ENCODE results near the gene SPATA2.
"Not testable (repeated sequence)": the region's sequence is repeated elsewhere in the genome, so short reads cannot be mapped to it uniquely, and the experiment has no call there.

SPATA2 gene

GRCh38 chr20:49867453-49868215 lies 47.7 kb downstream of the SPATA2 start:
- no peak overlapping the region for H3K27ac Mint-ChIP-seq
- DNase-seq (ENCODE audit: low spot score in 2 of 2) (no peak), ATAC-seq (no peak)
- peaks cover 68% of the 10 kb centered on the region for H3K36me3 Mint-ChIP-seq
- H3K4me1 Mint-ChIP-seq = peaks cover 6% of the 10 kb centered on the region
- H3K9me3 Mint-ChIP-seq = no peaks in the 10 kb centered on the region
- no peak overlapping the region for H3K4me3 Mint-ChIP-seq

- DNase-seq (ENCODE audit: low spot score in 2 of 2) = no peak
- Mint-ChIP-seq H3K9me3 (no peaks in the 10 kb centered on the region), H3K4me3 (no peak overlapping the region), H3K27ac (no peak overlapping the region), H3K4me1 (peaks cover 7% of the 10 kb centered on the region), H3K36me3 (peaks cover 83% of the 10 kb centered on the region)
- ATAC-seq = peak; percentile 49
These were observed 49.3 kb downstream of the SPATA2 start for GRCh38 chr20:49866051-49866450.

- no peak overlapping the region for H3K27ac Mint-ChIP-seq
- H3K36me3 Mint-ChIP-seq = peaks cover 82% of the 10 kb centered on the region
- H3K4me3 Mint-ChIP-seq = no peak overlapping the region
- DNase-seq (ENCODE audit: low spot score in 2 of 2) (no peak), ATAC-seq (no peak)
- H3K4me1 Mint-ChIP-seq = peaks cover 12% of the 10 kb centered on the region
- H3K9me3 Mint-ChIP-seq = no peaks in the 10 kb centered on the region
These were observed 49.8 kb downstream of the SPATA2 start for GRCh38 chr20:49865559-49865958.

GRCh38 chr20:49863666-49864065 lies 51.7 kb downstream of the SPATA2 start:
- H3K4me1 Mint-ChIP-seq = peaks cover 9% of the 10 kb centered on the region
- no peak overlapping the region for H3K4me3 Mint-ChIP-seq
- H3K36me3 Mint-ChIP-seq = peaks cover 80% of the 10 kb centered on the region
- no peak overlapping the region for H3K27ac Mint-ChIP-seq
- ATAC-seq (no peak), DNase-seq (ENCODE audit: low spot score in 2 of 2) (no peak)
- no peaks in the 10 kb centered on the region for H3K9me3 Mint-ChIP-seq

GRCh38 chr20:49862607-49863200 lies 52.6 kb downstream of the SPATA2 start:
- ATAC-seq = no peak
- Mint-ChIP-seq H3K4me1 (peaks cover 7% of the 10 kb centered on the region), H3K27ac (no peak overlapping the region), H3K4me3 (no peak overlapping the region), H3K9me3 (no peaks in the 10 kb centered on the region), H3K36me3 (peaks cover 81% of the 10 kb centered on the region)
- DNase-seq (ENCODE audit: low spot score in 2 of 2) = no peak

- H3K4me1 Mint-ChIP-seq; ATAC-seq; DNase-seq (ENCODE audit: low spot score in 2 of 2); H3K9me3 Mint-ChIP-seq; H3K4me3 Mint-ChIP-seq: not testable (repeated sequence)
- Mint-ChIP-seq H3K36me3 (peaks cover 84% of the 10 kb centered on the region), H3K27ac (peak overlapping the region; percentile 15)
These were observed 54.1 kb downstream of the SPATA2 start for GRCh38 chr20:49861232-49861631.

GRCh38 chr20:49859807-49860206 lies 55.5 kb downstream of the SPATA2 start:
- Mint-ChIP-seq H3K36me3 (peaks cover 82% of the 10 kb centered on the region), H3K27ac (no peak overlapping the region)
- ATAC-seq = no peak

GRCh38 chr20:49859011-49859410 lies 56.3 kb downstream of the SPATA2 start:
- Mint-ChIP-seq H3K36me3 (peaks cover 80% of the 10 kb centered on the region), H3K9me3 (no peaks in the 10 kb centered on the region), H3K27ac (peak overlapping the region; percentile 32), H3K4me3 (no peak overlapping the region), H3K4me1 (peaks cover 7% of the 10 kb centered on the region)
- no peak for DNase-seq (ENCODE audit: low spot score in 2 of 2)
- ATAC-seq = no peak

More at GRCh38 chr20:49859807-49860206, 55.5 kb downstream of the SPATA2 start:
- H3K4me3 Mint-ChIP-seq = no peak overlapping the region
- H3K4me1 Mint-ChIP-seq = peaks cover 7% of the 10 kb centered on the region
- DNase-seq (ENCODE audit: low spot score in 2 of 2) = no peak
- no peaks in the 10 kb centered on the region for H3K9me3 Mint-ChIP-seq

GRCh38 chr20:49858076-49858585 lies 57.2 kb downstream of the SPATA2 start:
- no peak overlapping the region for H3K4me3 Mint-ChIP-seq
- peaks cover 80% of the 10 kb centered on the region for H3K36me3 Mint-ChIP-seq
- ATAC-seq = no peak
- DNase-seq (ENCODE audit: low spot score in 2 of 2) = no peak
- H3K4me1 Mint-ChIP-seq = peaks cover 7% of the 10 kb centered on the region
- peak overlapping the region; percentile 32 for H3K27ac Mint-ChIP-seq
- no peaks in the 10 kb centered on the region for H3K9me3 Mint-ChIP-seq

- ATAC-seq (no peak), DNase-seq (ENCODE audit: low spot score in 2 of 2) (no peak)
- Mint-ChIP-seq H3K27ac (no peak overlapping the region), H3K4me1 (peaks cover 7% of the 10 kb centered on the region), H3K36me3 (peaks cover 81% of the 10 kb centered on the region), H3K9me3 (no peaks in the 10 kb centered on the region), H3K4me3 (no peak overlapping the region)
These were observed 58.4 kb downstream of the SPATA2 start for GRCh38 chr20:49856904-49857303.

GRCh38 chr20:49854190-49854875 lies 61.0 kb downstream of the SPATA2 start:
- Mint-ChIP-seq H3K4me1 (peaks cover 5% of the 10 kb centered on the region), H3K4me3 (no peak overlapping the region), H3K36me3 (peaks cover 85% of the 10 kb centered on the region), H3K27ac (peak overlapping the region; percentile 74), H3K9me3 (no peaks in the 10 kb centered on the region)
- DNase-seq (ENCODE audit: low spot score in 2 of 2) (no peak), ATAC-seq (no peak)

- ATAC-seq (no peak), DNase-seq (ENCODE audit: low spot score in 2 of 2) (no peak)
- Mint-ChIP-seq H3K27ac (no peak overlapping the region), H3K4me3 (no peak overlapping the region), H3K9me3 (no peaks in the 10 kb centered on the region), H3K36me3 (peaks cover 85% of the 10 kb centered on the region), H3K4me1 (peaks cover 5% of the 10 kb centered on the region)
These were observed 61.7 kb downstream of the SPATA2 start for GRCh38 chr20:49853640-49854039.
